ENCODE measurements around the gene ANKRD29. TPM values are rescaled to one million over a fixed set of nuclear protein-coding genes. Genes with fewer than 3 reads are reported as not detected.
"Not testable (repeated sequence)": the region's sequence is repeated elsewhere in the genome, so short reads cannot be mapped to it uniquely, and the experiment has no call there.

Gene ANKRD29
- total RNA-seq, 4 donors from 2014 or later, result 0.75 to 2.2 (median 1.5) TPM

- Histone ChIP-seq H3K4me3 (no peak overlapping the region), H3K36me3 (peaks cover 0 to 31% (median 15%) of the 10 kb centered on the region in 4 donors), H3K27ac (no peak overlapping the region), H3K9me3 (no peaks in the 10 kb centered on the region), H3K27me3 (no peaks in the 10 kb centered on the region), H3K4me1 (no peaks in the 10 kb centered on the region)
- in situ Hi-C loops (cut with MboI; ENCODE audit: low pct_ligation_motif_present in 1 of 4, low pct_unique_long_range_greater_than_20kb in 1 of 4, low sequenced_read_pairs in 3 of 4) (loop anchor here in 1 of 4 donors (10.0 kb wide), 1 partner anchor 53 kb away; no protein-coding TSS in a partner anchor), intact Hi-C loops (cut with DNase I; ENCODE audit: low total_unique reads) (no loop called here)
- WGBS, 2 donors (ENCODE audit: low coverage in 1 of 2), result 97% methylated on average over 3 of the region's 3 CpGs
- DNase-seq, result no peak
- TF ChIP-seq POLR2AphosphoS5 (IDR thresholded peaks at IDR 0.05) (no peak), EP300 (IDR thresholded peaks at IDR 0.05; ENCODE audit: low read depth) (no peak), CTCF (IDR thresholded peaks at IDR 0.05) (no peak), POLR2A (IDR thresholded peaks at IDR 0.05) (no peak)
Measured at GRCh38 chr18:23567671-23568070, 95.0 kb downstream of the ANKRD29 start.

DNA sequence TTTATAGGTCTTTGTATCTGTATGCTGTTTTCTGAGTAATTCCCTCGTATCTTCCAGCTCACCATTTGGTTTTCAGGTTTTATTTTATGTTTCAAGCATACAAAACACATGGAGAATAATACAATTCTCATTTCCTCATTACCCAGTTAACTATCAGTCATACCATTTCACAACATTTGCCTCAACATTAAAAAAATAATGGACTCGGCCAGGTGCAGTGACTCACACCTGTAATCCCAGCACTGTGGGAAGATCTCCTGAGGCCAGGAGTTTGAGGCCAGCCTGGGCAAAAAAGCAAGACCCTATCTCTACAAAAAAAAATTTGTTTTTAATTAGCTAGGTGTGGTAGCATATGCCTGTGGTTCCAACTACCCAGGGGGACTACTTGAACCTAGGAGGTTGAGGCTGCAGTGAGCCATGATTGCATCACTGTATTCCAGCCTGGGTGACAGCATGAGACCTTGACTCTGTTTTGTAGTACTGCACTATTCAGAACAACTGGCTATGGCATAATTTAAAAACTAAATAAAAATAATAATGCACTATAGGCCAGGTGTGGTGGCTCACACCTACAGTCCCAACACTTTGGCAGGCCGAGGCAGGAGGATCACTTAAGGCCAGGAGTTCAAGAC lies 96.7 kb downstream of the ANKRD29 start:
- Histone ChIP-seq H3K4me3 (no peak overlapping the region), H3K36me3 (peaks cover 0 to 43% (median 12%) of the 10 kb centered on the region in 4 donors), H3K4me1 (no peaks in the 10 kb centered on the region), H3K27me3 (no peaks in the 10 kb centered on the region), H3K27ac (no peak overlapping the region), H3K9me3 (no peaks in the 10 kb centered on the region)
- in situ Hi-C loops (cut with MboI; ENCODE audit: low pct_ligation_motif_present in 1 of 4, low pct_unique_long_range_greater_than_20kb in 1 of 4, low sequenced_read_pairs in 3 of 4) (loop anchor here in 1 of 4 donors (10.0 kb wide), 1 partner anchor 51 kb away; no protein-coding TSS in a partner anchor), intact Hi-C loops (cut with DNase I; ENCODE audit: low total_unique reads) (no loop called here)
- no peak for DNase-seq
- TF ChIP-seq EP300 (IDR thresholded peaks at IDR 0.05; ENCODE audit: low read depth), result no peak
- no peak for TF ChIP-seq POLR2AphosphoS5 (IDR thresholded peaks at IDR 0.05)
- no peak for TF ChIP-seq POLR2A (IDR thresholded peaks at IDR 0.05)
- no peak for TF ChIP-seq CTCF (IDR thresholded peaks at IDR 0.05)
- 48 to 59% methylated on average over 2 to 3 of the region's 3 CpGs for WGBS, 2 donors (ENCODE audit: low coverage in 1 of 2)

DNA sequence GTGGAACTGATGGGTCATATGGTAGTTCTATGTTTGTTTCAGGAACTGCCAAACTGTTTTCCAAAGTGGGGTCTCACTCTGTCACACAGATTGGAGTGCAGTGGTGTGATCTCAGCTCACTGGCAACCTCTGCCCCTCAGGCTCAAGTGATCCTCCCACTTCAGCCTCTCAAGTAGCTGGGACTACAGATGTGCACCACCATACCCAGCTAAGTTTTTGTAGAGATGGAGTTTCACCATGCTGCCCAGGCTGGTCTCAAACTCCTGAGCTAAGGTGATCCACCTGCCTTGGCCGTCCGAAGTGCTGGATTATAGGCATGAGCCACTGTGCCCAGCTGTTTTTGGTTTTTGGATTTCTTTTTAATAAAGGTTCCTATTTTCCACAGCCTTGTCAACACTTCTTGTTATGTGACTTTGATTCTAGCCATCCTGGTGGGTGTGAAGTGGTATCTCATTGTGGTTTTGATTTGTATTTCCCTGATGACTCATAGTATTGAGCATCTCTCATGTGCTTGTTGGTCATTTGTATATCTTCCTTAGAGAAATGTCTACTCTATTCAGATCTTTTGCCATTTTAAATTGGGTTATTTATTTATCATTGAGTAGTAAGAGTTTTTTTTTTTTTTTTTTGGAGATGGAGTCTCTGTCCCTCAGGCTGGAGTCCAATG lies 99.2 kb downstream of the ANKRD29 start:
- no peaks in the 10 kb centered on the region for H3K4me1 ChIP-seq
- in situ Hi-C loops (cut with MboI; ENCODE audit: low pct_ligation_motif_present in 1 of 4, low pct_unique_long_range_greater_than_20kb in 1 of 4, low sequenced_read_pairs in 3 of 4) (loop anchor here in 1 of 4 donors (10.0 kb wide), 1 partner anchor 49 kb away; no protein-coding TSS in a partner anchor), intact Hi-C loops (cut with DNase I; ENCODE audit: low total_unique reads) (no loop called here)
- H3K27ac ChIP-seq, result no peak overlapping the region
- 95% methylated on average over 2 of the region's 2 CpGs; no CpG with 5 or more reads in 1 of the 2 donors for WGBS, 2 donors (ENCODE audit: low coverage in 1 of 2)
- H3K27me3 ChIP-seq, result no peaks in the 10 kb centered on the region
- no peak for DNase-seq
- no peaks in the 10 kb centered on the region for H3K9me3 ChIP-seq
- no peak overlapping the region for H3K4me3 ChIP-seq
- peaks cover 0 to 44% (median 15%) of the 10 kb centered on the region in 4 donors for H3K36me3 ChIP-seq
- no peak for TF ChIP-seq EP300 (IDR thresholded peaks at IDR 0.05; ENCODE audit: low read depth)
- no peak for TF ChIP-seq POLR2A (IDR thresholded peaks at IDR 0.05)
- TF ChIP-seq POLR2AphosphoS5 (IDR thresholded peaks at IDR 0.05), result no peak
- TF ChIP-seq CTCF (IDR thresholded peaks at IDR 0.05), result no peak

GRCh38 chr18:23560186-23560585 lies 102.5 kb downstream of the ANKRD29 start:
- no peak overlapping the region for H3K27ac ChIP-seq
- DNase-seq, result no peak
- peaks cover 0 to 45% (median 13%) of the 10 kb centered on the region in 4 donors for H3K36me3 ChIP-seq
- 93 to 100% methylated on average over 3 to 4 of the region's 4 CpGs for WGBS, 2 donors (ENCODE audit: low coverage in 1 of 2)
- intact Hi-C loops (cut with DNase I; ENCODE audit: low total_unique reads) (no loop called here), in situ Hi-C loops (cut with MboI; ENCODE audit: low pct_ligation_motif_present in 1 of 4, low pct_unique_long_range_greater_than_20kb in 1 of 4, low sequenced_read_pairs in 3 of 4) (loop anchor here in 1 of 4 donors (10.0 kb wide), 1 partner anchor 45 kb away; no protein-coding TSS in a partner anchor)
- TF ChIP-seq POLR2AphosphoS5 (IDR thresholded peaks at IDR 0.05) (no peak), POLR2A (IDR thresholded peaks at IDR 0.05) (no peak), CTCF (IDR thresholded peaks at IDR 0.05) (no peak), EP300 (IDR thresholded peaks at IDR 0.05; ENCODE audit: low read depth) (no peak)
- no peak overlapping the region for H3K4me3 ChIP-seq
- H3K27me3 ChIP-seq, result no peaks in the 10 kb centered on the region
- no peaks in the 10 kb centered on the region for H3K4me1 ChIP-seq
- no peaks in the 10 kb centered on the region for H3K9me3 ChIP-seq

- 95 to 100% methylated on average over 3 to 8 of the region's 8 CpGs for WGBS, 2 donors (ENCODE audit: low coverage in 1 of 2)
- H3K4me3 ChIP-seq; H3K27ac ChIP-seq; in situ Hi-C loops (cut with MboI; ENCODE audit: low pct_ligation_motif_present in 1 of 4, low pct_unique_long_range_greater_than_20kb in 1 of 4, low sequenced_read_pairs in 3 of 4); H3K27me3 ChIP-seq; H3K9me3 ChIP-seq; DNase-seq; intact Hi-C loops (cut with DNase I; ENCODE audit: low total_unique reads); H3K4me1 ChIP-seq: not testable (repeated sequence)
- H3K36me3 ChIP-seq, result peaks cover 0 to 64% (median 21%) of the 10 kb centered on the region in 4 donors
Measured at GRCh38 chr18:23557511-23557910, 105.2 kb downstream of the ANKRD29 start.
